KMS-11 (cell line): ENCODE results near the gene ARID1B.

Experiments
- H2AFZ ChIP-seq: fragments of 200-600 bp; sonication (generic); 2 replicates; pipeline ENCODE4 v1.6.1; 2016; ENCODE audit warnings: antibody characterized with exemption, mixed run types, low read depth
- H3K27ac ChIP-seq: fragments of 200-600 bp; sonication (generic); 2 replicates; pipeline ENCODE4 v1.6.1; 2016; ENCODE audit warnings: mild to moderate bottlenecking, mixed run types
- H3K27me3 ChIP-seq: fragments of 200-600 bp; sonication (generic); 2 replicates; pipeline ENCODE4 v1.6.1; 2017; ENCODE audit warnings: mild to moderate bottlenecking, low read depth, mixed run types, moderate library complexity; ENCODE audit not compliant: insufficient read depth
- H3K36me3 ChIP-seq: fragments of 200-600 bp; sonication (generic); 2 replicates; pipeline ENCODE4 v1.6.1; 2017; ENCODE audit warnings: mild to moderate bottlenecking, mixed run types; ENCODE audit not compliant: insufficient read depth
- H3K4me1 ChIP-seq: fragments of 200-600 bp; sonication (generic); 2 replicates; pipeline ENCODE4 v1.6.1; 2016; ENCODE audit warnings: mild to moderate bottlenecking, low read depth, mixed run types; ENCODE audit not compliant: poor library complexity, severe bottlenecking
- H3K4me2 ChIP-seq: fragments of 200-600 bp; sonication (generic); 2 replicates; pipeline ENCODE4 v1.7.0; 2016; ENCODE audit warnings: mild to moderate bottlenecking, mixed run types
- H3K4me3 ChIP-seq: fragments of 200-600 bp; sonication (generic); IDR thresholded peaks from 2 replicates; pipeline ENCODE4 v1.6.1; 2017; ENCODE audit warnings: low read depth, low read length, mixed read lengths; ENCODE audit not compliant: insufficient read depth
- H3K79me2 ChIP-seq: fragments of 200-600 bp; sonication (generic); 2 replicates; pipeline ENCODE4 v1.6.1; 2016; ENCODE audit warnings: low read depth, mixed run types; ENCODE audit not compliant: insufficient read depth
- H3K9ac ChIP-seq: fragments of 200-600 bp; sonication (generic); 2 replicates; pipeline ENCODE4 v1.6.1; 2016; ENCODE audit warnings: mild to moderate bottlenecking, mixed run types
- H4K20me1 ChIP-seq: fragments of 200-600 bp; sonication (generic); 2 replicates; pipeline ENCODE4 v1.6.1; 2016; ENCODE audit warnings: mild to moderate bottlenecking, mixed run types; ENCODE audit not compliant: insufficient read depth
- TF ChIP-seq, protein P1 (sequence below): fragments of 200-600 bp; sonication (generic); conservative IDR thresholded peaks from 2 replicates; pipeline ENCODE4 v1.6.1; 2017; ENCODE audit warnings: low read depth, mild to moderate bottlenecking, antibody characterized with exemption, low read length, moderate library complexity, mixed read lengths

Gene ARID1B

DNA sequence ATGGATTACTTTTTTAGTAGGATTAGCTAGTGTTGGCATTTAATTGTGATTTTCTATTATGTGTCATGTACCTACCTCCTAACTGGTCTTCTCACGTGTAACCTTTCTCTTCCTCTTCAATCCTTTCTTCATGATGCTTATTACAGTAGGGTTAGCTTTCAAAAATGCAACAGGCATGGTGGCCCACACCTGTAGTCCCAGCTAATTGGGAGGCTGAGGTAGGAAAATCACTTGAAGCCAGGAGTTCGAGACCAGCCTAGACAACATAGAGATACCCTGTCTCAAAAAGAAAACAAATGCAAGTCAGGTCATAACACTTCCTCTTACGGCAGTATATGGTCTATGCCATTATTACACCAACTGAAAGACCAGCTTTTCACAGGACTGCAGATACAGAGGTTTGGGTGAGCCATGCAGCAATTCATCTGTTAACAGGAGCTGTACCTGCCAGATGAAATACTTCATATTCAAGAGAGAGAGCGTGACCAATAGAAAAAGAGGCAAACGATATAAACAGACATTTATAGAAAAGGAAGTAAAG is 351.1 kb downstream of the ARID1B start:
- Histone ChIP-seq H3K4me3 (no peak overlapping the region), H3K36me3 (no peaks in the 10 kb centered on the region), H3K79me2 (no peaks in the 10 kb centered on the region), H3K27ac (no peak overlapping the region), H2AFZ (no peak overlapping the region), H4K20me1 (no peaks in the 10 kb centered on the region), H3K4me2 (no peak overlapping the region), H3K9ac (no peak overlapping the region), H3K4me1 (no peaks in the 10 kb centered on the region), H3K27me3 (no peaks in the 10 kb centered on the region)
- TF ChIP-seq, protein P1, sequence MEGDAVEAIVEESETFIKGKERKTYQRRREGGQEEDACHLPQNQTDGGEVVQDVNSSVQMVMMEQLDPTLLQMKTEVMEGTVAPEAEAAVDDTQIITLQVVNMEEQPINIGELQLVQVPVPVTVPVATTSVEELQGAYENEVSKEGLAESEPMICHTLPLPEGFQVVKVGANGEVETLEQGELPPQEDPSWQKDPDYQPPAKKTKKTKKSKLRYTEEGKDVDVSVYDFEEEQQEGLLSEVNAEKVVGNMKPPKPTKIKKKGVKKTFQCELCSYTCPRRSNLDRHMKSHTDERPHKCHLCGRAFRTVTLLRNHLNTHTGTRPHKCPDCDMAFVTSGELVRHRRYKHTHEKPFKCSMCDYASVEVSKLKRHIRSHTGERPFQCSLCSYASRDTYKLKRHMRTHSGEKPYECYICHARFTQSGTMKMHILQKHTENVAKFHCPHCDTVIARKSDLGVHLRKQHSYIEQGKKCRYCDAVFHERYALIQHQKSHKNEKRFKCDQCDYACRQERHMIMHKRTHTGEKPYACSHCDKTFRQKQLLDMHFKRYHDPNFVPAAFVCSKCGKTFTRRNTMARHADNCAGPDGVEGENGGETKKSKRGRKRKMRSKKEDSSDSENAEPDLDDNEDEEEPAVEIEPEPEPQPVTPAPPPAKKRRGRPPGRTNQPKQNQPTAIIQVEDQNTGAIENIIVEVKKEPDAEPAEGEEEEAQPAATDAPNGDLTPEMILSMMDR = no peak

DNA sequence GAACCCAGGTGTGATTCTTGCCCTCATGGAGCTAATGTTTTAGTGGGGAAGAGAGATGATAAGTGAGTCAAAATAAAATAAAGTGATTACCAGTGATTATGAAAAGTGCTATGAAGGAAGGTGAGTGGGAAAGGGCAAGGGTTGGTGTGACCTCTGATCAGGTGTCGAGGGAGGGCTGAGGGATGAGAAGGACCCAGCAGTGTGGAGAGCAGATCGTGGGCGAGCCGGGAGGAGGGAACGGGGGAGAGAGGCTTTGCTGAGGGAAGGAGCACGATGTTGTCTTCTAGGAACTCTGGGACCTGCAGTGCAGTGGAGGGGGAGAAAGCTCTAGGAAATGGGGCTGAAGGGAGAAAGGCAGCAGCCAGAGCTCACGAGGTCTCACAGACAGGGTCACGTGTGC is 354.1 kb downstream of the ARID1B start:
- Histone ChIP-seq H3K4me3 (no peak overlapping the region), H3K9ac (no peak overlapping the region), H3K4me2 (no peak overlapping the region), H3K79me2 (no peaks in the 10 kb centered on the region), H3K36me3 (no peaks in the 10 kb centered on the region), H3K27ac (no peak overlapping the region), H4K20me1 (no peaks in the 10 kb centered on the region), H3K4me1 (no peaks in the 10 kb centered on the region), H2AFZ (no peak overlapping the region), H3K27me3 (no peaks in the 10 kb centered on the region)
- TF ChIP-seq, protein P1 = no peak

DNA sequence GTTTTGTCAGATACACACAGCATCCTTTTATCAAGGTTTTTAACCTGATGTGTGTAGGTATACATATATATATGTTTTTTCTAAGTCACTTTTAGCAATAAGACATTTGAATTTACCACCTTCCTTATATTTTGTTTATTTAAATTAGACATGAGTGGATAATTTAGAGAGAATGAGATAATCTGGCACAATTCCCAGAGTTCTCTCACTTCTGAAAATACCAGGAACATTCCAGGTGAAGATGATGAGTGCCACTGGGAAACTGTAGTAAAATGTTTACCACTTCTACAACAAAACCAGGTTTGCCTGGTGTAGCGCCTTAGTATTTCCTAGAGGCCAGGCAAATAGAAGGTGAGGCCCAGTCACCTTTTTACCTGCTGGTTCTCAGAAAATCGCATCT is 356.7 kb downstream of the ARID1B start:
- H3K36me3 ChIP-seq = no peaks in the 10 kb centered on the region

DNA sequence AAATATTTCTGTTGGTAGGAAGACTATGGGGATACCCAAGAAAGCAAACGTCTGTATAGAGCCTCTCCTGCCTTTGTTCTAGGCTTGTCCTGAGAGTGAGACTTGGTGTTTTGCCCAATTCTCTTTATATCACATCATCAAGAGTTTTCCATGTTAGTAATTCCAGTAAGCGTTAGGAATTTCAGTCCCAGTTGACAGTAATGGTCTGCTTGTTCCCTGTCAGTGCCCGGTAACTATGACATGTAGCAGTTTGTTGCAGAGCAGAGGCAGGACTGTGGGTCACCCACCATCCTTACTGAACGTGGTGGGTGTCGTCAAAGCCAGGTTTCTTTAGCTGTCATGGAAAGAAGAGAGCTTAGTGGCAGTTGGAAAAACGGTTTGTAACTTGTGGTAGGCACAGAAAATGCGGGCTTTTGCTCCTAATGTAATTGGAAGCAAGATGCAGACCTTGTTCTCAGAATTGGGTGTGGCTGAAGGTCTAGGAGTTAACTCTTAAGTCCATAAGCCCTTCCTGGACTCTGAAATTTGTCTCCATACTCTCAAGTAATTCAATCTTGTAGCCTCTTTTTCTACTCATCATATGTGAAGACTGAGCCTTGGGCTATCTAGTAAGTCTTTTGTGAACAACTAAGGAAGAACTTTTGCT is 357.3 kb downstream of the ARID1B start:
- Histone ChIP-seq H3K27ac (no peak overlapping the region), H3K79me2 (no peaks in the 10 kb centered on the region), H4K20me1 (no peaks in the 10 kb centered on the region), H3K27me3 (no peaks in the 10 kb centered on the region), H2AFZ (no peak overlapping the region), H3K4me1 (no peaks in the 10 kb centered on the region), H3K9ac (no peak overlapping the region), H3K4me3 (no peak overlapping the region), H3K4me2 (no peak overlapping the region), H3K36me3 (no peaks in the 10 kb centered on the region)
- TF ChIP-seq, protein P1 = no peak

More for the DNA sequence above, 356.7 kb downstream of the ARID1B start:
- no peaks in the 10 kb centered on the region for H3K4me1 ChIP-seq
- no peaks in the 10 kb centered on the region for H4K20me1 ChIP-seq
- H3K79me2 ChIP-seq = no peaks in the 10 kb centered on the region
- H3K9ac ChIP-seq = no peak overlapping the region
- no peak overlapping the region for H2AFZ ChIP-seq
- no peak overlapping the region for H3K4me2 ChIP-seq
- no peak overlapping the region for H3K4me3 ChIP-seq
- TF ChIP-seq, protein P1 = no peak
- no peak overlapping the region for H3K27ac ChIP-seq
- no peaks in the 10 kb centered on the region for H3K27me3 ChIP-seq
